Stimulated activated CD8-positive, alpha-beta memory T cell treated with anti-CD3 and anti-CD28 coated beads, Interleukin-12 subunit alpha, Interleukin-12 subunit beta, amount 100 ng/mL, for 24 hours (primary cell): ENCODE results near the gene DLX5.

ENCODE experiments used
- DNase-seq: peaks from one replicate; pipeline ENCODE4 v3.0.0-alpha.2; 2020; ENCODE audit errors: extremely low read depth

The DLX5 gene

GRCh38 chr7:97005183-97006054 lies 19.2 kb downstream of the DLX5 start, which contains the start of gene DLX6:
DLX6 (plus strand) TSS chr7:97005553; CDS start chr7:97005978, 425 bp downstream.
- DNase-seq: peak; percentile 9

- no peak for DNase-seq
Observed at GRCh38 chr7:97004247-97005182, 20.1 kb downstream of the DLX5 start.

- no peak for DNase-seq
Observed at GRCh38 chr7:97003262-97004246, 21.1 kb downstream of the DLX5 start.

- DNase-seq: no peak
Observed at GRCh38 chr7:97002555-97003261, 21.9 kb downstream of the DLX5 start.

- DNase-seq: no peak
Observed at GRCh38 chr7:97001656-97002554, 22.7 kb downstream of the DLX5 start.

GRCh38 chr7:97001221-97001620 lies 23.4 kb downstream of the DLX5 start:
- DNase-seq: no peak

- DNase-seq: no peak
Observed at GRCh38 chr7:96998744-96999143, 25.9 kb downstream of the DLX5 start.

GRCh38 chr7:96998333-96998732 lies 26.3 kb downstream of the DLX5 start:
- no peak for DNase-seq

GRCh38 chr7:96997512-96998032 lies 27.1 kb downstream of the DLX5 start:
- DNase-seq: no peak

- DNase-seq: no peak
Observed at GRCh38 chr7:96996958-96997511, 27.6 kb downstream of the DLX5 start.

GRCh38 chr7:96996111-96996957 lies 28.3 kb downstream of the DLX5 start:
- no peak for DNase-seq

GRCh38 chr7:96995406-96996110 lies 29.1 kb downstream of the DLX5 start:
- no peak for DNase-seq

- DNase-seq: no peak
Observed at GRCh38 chr7:96993980-96994379, 30.7 kb downstream of the DLX5 start.

GRCh38 chr7:96993094-96993865 lies 31.4 kb downstream of the DLX5 start:
- no peak for DNase-seq

GRCh38 chr7:96992192-96993005 lies 32.2 kb downstream of the DLX5 start:
- no peak for DNase-seq
